H9 (cell line): Measurements from ENCODE around the gene CARD6. TPM values are rescaled to one million over a fixed set of nuclear protein-coding genes. Genes with fewer than 3 reads are reported as not detected.

Source experiments
- DNase-seq: peaks from one replicate; pipeline ENCODE4 v3.0.0-alpha.2; 2017
- H2AFZ ChIP-seq: one replicate; pipeline ENCODE4 v1.6.1; 2013; ENCODE audit warnings: mild to moderate bottlenecking, low read length, control low read depth, moderate library complexity
- H2AK5ac ChIP-seq: 2 replicates; pipeline ENCODE4 v1.6.1; 2013; ENCODE audit warnings: low read length, control low read depth, mixed read lengths; ENCODE audit not compliant: insufficient read length
- H2BK120ac ChIP-seq: one replicate; pipeline ENCODE4 v1.6.1; 2013; ENCODE audit warnings: low read depth, mild to moderate bottlenecking, low read length, control low read depth, inconsistent platforms; ENCODE audit not compliant: poor library complexity, severe bottlenecking
- H2BK12ac ChIP-seq: 2 replicates; pipeline ENCODE4 v1.6.1; 2013; ENCODE audit warnings: low read length, control low read depth, mixed read lengths, low read depth; ENCODE audit not compliant: insufficient read length
- H2BK15ac ChIP-seq: 2 replicates; pipeline ENCODE4 v1.6.1; 2013; ENCODE audit warnings: low read depth, low read length, control low read depth
- H2BK20ac ChIP-seq: one replicate; pipeline ENCODE4 v1.6.1; 2013; ENCODE audit warnings: low read depth, mild to moderate bottlenecking, low read length, control low read depth, inconsistent platforms; ENCODE audit not compliant: poor library complexity, severe bottlenecking
- H2BK5ac ChIP-seq: 2 replicates; pipeline ENCODE4 v1.6.1; 2013; ENCODE audit warnings: low read length, control low read depth, mixed read lengths; ENCODE audit not compliant: insufficient read length
- H3K14ac ChIP-seq: 2 replicates; pipeline ENCODE4 v1.6.1; 2013; ENCODE audit warnings: low read length, control low read depth; ENCODE audit not compliant: insufficient read depth
- H3K18ac ChIP-seq: 2 replicates; pipeline ENCODE4 v1.6.1; 2013; ENCODE audit warnings: low read depth, mild to moderate bottlenecking, mixed read lengths, low read length, control low read depth; ENCODE audit not compliant: insufficient read length
- H3K23ac ChIP-seq: 2 replicates; pipeline ENCODE4 v1.6.1; 2013; ENCODE audit warnings: low read length, control low read depth, mixed read lengths, low read depth; ENCODE audit not compliant: insufficient read length
- H3K23me2 ChIP-seq: 2 replicates; pipeline ENCODE4 v1.6.1; 2013; ENCODE audit warnings: low read depth, mild to moderate bottlenecking, mixed read lengths, low read length, control low read depth; ENCODE audit not compliant: insufficient read length, poor library complexity, severe bottlenecking
- H3K27ac ChIP-seq: 2 replicates; pipeline ENCODE4 v1.5.1; 2013; ENCODE audit warnings: low read length, control low read depth, mixed read lengths, low read depth; ENCODE audit not compliant: insufficient read length
- H3K27me3 ChIP-seq: 2 replicates; pipeline ENCODE4 v1.6.1; 2013; ENCODE audit warnings: low read length, control low read depth, inconsistent platforms; ENCODE audit not compliant: insufficient read depth
- H3K4ac ChIP-seq: 2 replicates; pipeline ENCODE4 v1.6.1; 2013; ENCODE audit warnings: low read depth, mild to moderate bottlenecking, control low read depth, inconsistent platforms, low read length, moderate library complexity
- H3K4me1 ChIP-seq: 2 replicates; pipeline ENCODE4 v1.6.1; 2013; ENCODE audit warnings: low read length, control low read depth, inconsistent platforms; ENCODE audit not compliant: insufficient read depth
- H3K4me2 ChIP-seq: 2 replicates; pipeline ENCODE4 v1.6.1; 2013; ENCODE audit warnings: low read length, control low read depth, mixed read lengths; ENCODE audit not compliant: insufficient read length, insufficient read depth
- H3K56ac ChIP-seq: 2 replicates; pipeline ENCODE4 v1.6.1; 2013; ENCODE audit warnings: low read depth, mild to moderate bottlenecking, mixed read lengths, low read length, control low read depth; ENCODE audit not compliant: insufficient read length
- H3K79me1 ChIP-seq: 2 replicates; pipeline ENCODE4 v1.6.1; 2013; ENCODE audit warnings: low read depth, mild to moderate bottlenecking, moderate library complexity, low read length, control low read depth, inconsistent platforms; ENCODE audit not compliant: insufficient read depth, poor library complexity, severe bottlenecking
- H3K79me2 ChIP-seq: 2 replicates; pipeline ENCODE4 v1.6.1; 2013; ENCODE audit warnings: low read length, control low read depth, inconsistent platforms; ENCODE audit not compliant: insufficient read depth
- H3K9ac ChIP-seq: 2 replicates; pipeline ENCODE4 v1.6.1; 2013; ENCODE audit warnings: low read length, control low read depth, mixed read lengths; ENCODE audit not compliant: insufficient read length; ENCODE audit errors: extremely low read depth
- H3K9me3 ChIP-seq: one replicate; pipeline ENCODE4 v1.6.1; 2013; ENCODE audit warnings: low read depth, low read length, inconsistent platforms; ENCODE audit not compliant: control insufficient read depth
- H3T11ph ChIP-seq: one replicate; pipeline ENCODE4 v1.6.1; 2013; ENCODE audit warnings: mild to moderate bottlenecking, low read length, control low read depth, inconsistent platforms
- H4K20me1 ChIP-seq: one replicate; pipeline ENCODE4 v1.6.1; 2013; ENCODE audit not compliant: control insufficient read depth, insufficient read length, insufficient read depth
- H4K5ac ChIP-seq: 2 replicates; pipeline ENCODE4 v1.6.1; 2013; ENCODE audit warnings: low read depth, mild to moderate bottlenecking, mixed read lengths, low read length, control low read depth; ENCODE audit not compliant: insufficient read length
- H4K8ac ChIP-seq: replicated peaks from 2 replicates; pipeline ENCODE4 v1.6.1; 2013; ENCODE audit warnings: low read length, control low read depth, mixed read lengths, low read depth; ENCODE audit not compliant: insufficient read length
- H4K91ac ChIP-seq: 2 replicates; pipeline ENCODE4 v1.6.1; 2013; ENCODE audit warnings: low read depth, mild to moderate bottlenecking, moderate library complexity, mixed read lengths, low read length, control low read depth; ENCODE audit not compliant: insufficient read length
- H3K27ac Mint-ChIP-seq, 3 experiments: 2 replicates in 2 of 3; 3 replicates in 1 of 3; pipeline ENCODE4 v1.8.0; 2020 to 2021; ENCODE audit warnings: mixed read lengths in 3 of 3, mild to moderate bottlenecking in 1 of 3, moderate library complexity in 1 of 3
- H3K27me3 Mint-ChIP-seq: 2 replicates; pipeline ENCODE4 v1.8.0; 2021; ENCODE audit warnings: low read depth, mild to moderate bottlenecking, moderate library complexity, mixed read lengths
- H3K36me3 Mint-ChIP-seq, 3 experiments: 2 replicates in 2 of 3; 3 replicates in 1 of 3; pipeline ENCODE4 v1.8.0; 2020 to 2021; ENCODE audit warnings: low read depth in 3 of 3, mixed read lengths in 3 of 3; ENCODE audit not compliant: insufficient read depth in 1 of 3
- H3K4me1 Mint-ChIP-seq, 2 experiments: 2 replicates each; pipeline ENCODE4 v1.8.0; 2020; ENCODE audit warnings: mixed read lengths in 2 of 2
- H3K4me3 Mint-ChIP-seq, 2 experiments: 2 replicates in 1 of 2; 3 replicates in 1 of 2; pipeline ENCODE4 v1.8.0; 2020 to 2021; ENCODE audit warnings: mild to moderate bottlenecking in 2 of 2, mixed read lengths in 2 of 2, moderate library complexity in 1 of 2
- H3K9me3 Mint-ChIP-seq, 2 experiments: 2 replicates in 1 of 2; 3 replicates in 1 of 2; pipeline ENCODE4 v1.8.0; 2020; ENCODE audit warnings: mild to moderate bottlenecking in 2 of 2, mixed read lengths in 2 of 2, moderate library complexity in 1 of 2
- CTCF ChIP-seq: fragments of 200-600 bp; sonication (generic); conservative IDR thresholded peaks from 3 replicates; pipeline ENCODE4 v1.8.0; 2021; ENCODE audit warnings: antibody characterized with exemption, mild to moderate bottlenecking
- WGBS: extraction: QIAGEN DNeasy Blood & Tissue Kit; methylation state at CpG from one replicate; pipeline ENCODE4 v1.1.7; 2013; ENCODE audit warnings: missing lambda C conversion rate, low lambda C conversion rate, mixed read lengths; ENCODE audit not compliant: insufficient read length; ENCODE audit errors: extremely low coverage; 5-methylcytosine and 5-hydroxymethylcytosine counted together
- total RNA-seq: library from RNA; stranded (reverse); gene quantifications from 2 replicates; pipeline ENCODE4 v1.2.1, GENCODE V29; 2021

Gene CARD6
- total RNA-seq, 1 experiment from 2014 or later, result 0.35 TPM

- Histone ChIP-seq H2BK5ac (peak overlapping the region; percentile 97), H2AFZ (no peak overlapping the region), H3K9ac (peak overlapping the region; percentile 97), H2BK20ac (no peak overlapping the region), H4K20me1 (no peaks in the 10 kb centered on the region), H3K23me2 (peaks cover 9% of the 10 kb centered on the region), H3K4ac (no peak overlapping the region; the same call in 1 of the 2 replicates), H2BK15ac (no peak overlapping the region; the same call in 1 of the 2 replicates), H3K79me1 (no peaks in the 10 kb centered on the region), H3K4me2 (peak overlapping the region; percentile 83), H4K8ac (no peak overlapping the region), H4K5ac (peak overlapping the region; percentile 75), H3K14ac (peak overlapping the region; percentile 100), H3K27ac (peak overlapping the region; percentile 92), H3K27me3 (no peaks in the 10 kb centered on the region), H4K91ac (no peak overlapping the region), H3K23ac (no peak overlapping the region), H3K4me1 (no peaks in the 10 kb centered on the region; the same call in 1 of the 2 replicates), H3K79me2 (peaks cover 32% of the 10 kb centered on the region; the same call in 1 of the 2 replicates), H2BK120ac (no peak overlapping the region), H3K18ac (peak overlapping the region; percentile 99), H3T11ph (no peak overlapping the region), H2AK5ac (no peak overlapping the region), H2BK12ac (no peak overlapping the region), H3K9me3 (no peaks in the 10 kb centered on the region), H3K56ac (peak overlapping the region; percentile 70)
- Mint-ChIP-seq H3K36me3 (peaks cover 9 to 17% (median 15%) of the 10 kb centered on the region in 3 experiments), H3K27ac (peak overlapping the region; percentile 97 to 98 (median 97)), H3K27me3 (peaks cover 6% of the 10 kb centered on the region; the same call in 1 of the 2 replicates), H3K4me1 (peaks cover 16 to 32% of the 10 kb centered on the region in 2 experiments), H3K9me3 (peaks cover 0 to 2% of the 10 kb centered on the region in 2 experiments; a peak in 1 of 5 replicates), H3K4me3 (peak overlapping the region; percentile 90 to 93)
- WGBS, result no CpG with 5 or more reads among the region's 56 CpGs
- TF ChIP-seq CTCF, result no peak
- DNase-seq, result no peak
These were observed 43.7 kb upstream of the CARD6 start for GRCh38 chr5:40797273-40798011.
